Neuron (in vitro differentiated cells): ENCODE measurements around the gene MX1.
A peak's percentile ranks its signal among the peaks of the same experiment; 100 is the strongest.
"Not testable (repeated sequence)": the region's sequence is repeated elsewhere in the genome, so short reads cannot be mapped to it uniquely, and the experiment has no call there.

Experiments used
- H2AFZ ChIP-seq: one replicate; pipeline ENCODE4 v1.6.1; 2013; ENCODE audit warnings: low read depth, mild to moderate bottlenecking, inconsistent platforms, low read length, moderate library complexity
- H3K27me3 ChIP-seq: one replicate; pipeline ENCODE4 v1.6.1; 2013; ENCODE audit warnings: low read length; ENCODE audit not compliant: insufficient read depth
- H3K36me3 ChIP-seq: one replicate; pipeline ENCODE4 v1.6.1; 2013; ENCODE audit warnings: low read length; ENCODE audit not compliant: insufficient read depth
- H3K4me1 ChIP-seq: one replicate; pipeline ENCODE4 v1.6.1; 2013; ENCODE audit warnings: low read length; ENCODE audit not compliant: insufficient read depth
- H3K4me3 ChIP-seq: 2 replicates; pipeline ENCODE4 v1.5.1; 2013; ENCODE audit warnings: mild to moderate bottlenecking, low read length, moderate library complexity
- H3K9me3 ChIP-seq: one replicate; pipeline ENCODE4 v1.6.1; 2013; ENCODE audit warnings: low read length

Gene MX1

GRCh38 chr21:41417505-41417904 is 8.5 kb upstream of the MX1 start:
- not testable (repeated sequence) for H3K4me1 ChIP-seq, H3K36me3 ChIP-seq, H2AFZ ChIP-seq, H3K9me3 ChIP-seq, H3K4me3 ChIP-seq, H3K27me3 ChIP-seq

- H3K9me3 ChIP-seq = no peaks in the 10 kb centered on the region
- H2AFZ ChIP-seq = no peak overlapping the region
- H3K4me1 ChIP-seq = no peaks in the 10 kb centered on the region
- no peaks in the 10 kb centered on the region for H3K27me3 ChIP-seq
- H3K36me3 ChIP-seq = no peaks in the 10 kb centered on the region
- H3K4me3 ChIP-seq = no peak overlapping the region
These were observed 7.6 kb upstream of the MX1 start for GRCh38 chr21:41418393-41418792.

DNA sequence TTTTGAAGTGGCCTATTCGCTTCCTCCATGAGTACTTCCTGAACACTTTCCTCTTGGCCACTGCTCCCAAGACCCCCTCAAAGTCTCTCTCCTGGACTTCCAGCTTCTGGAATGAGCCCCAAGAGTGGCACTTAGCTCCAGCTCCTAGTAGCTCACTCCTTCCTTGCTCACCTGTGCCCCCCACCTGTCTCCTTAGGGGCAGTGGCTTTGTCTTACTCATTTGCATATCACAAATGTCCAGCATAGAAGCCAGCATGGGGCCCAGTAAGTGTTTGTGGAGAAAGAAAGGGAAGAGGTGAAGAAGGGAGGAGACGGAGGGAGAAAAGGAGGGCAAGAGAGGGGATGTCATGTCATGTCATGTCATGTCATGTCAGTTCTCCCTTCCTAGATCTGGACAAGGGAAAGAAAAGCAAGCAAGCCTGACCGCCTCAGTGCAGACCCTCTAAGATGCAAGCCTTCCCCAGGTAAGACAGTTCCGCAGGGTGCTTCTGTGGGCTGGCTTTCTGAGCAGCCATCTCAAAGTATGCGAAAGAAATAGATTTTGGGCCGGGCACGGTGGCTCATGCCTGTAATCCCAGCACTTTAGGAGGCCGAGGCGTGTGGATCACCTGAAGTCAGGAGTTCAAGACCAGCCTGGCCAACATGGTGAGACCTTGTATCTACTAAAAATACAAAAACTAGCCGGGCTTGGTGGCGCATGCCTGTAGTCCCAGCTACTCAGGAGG is 6.9 kb upstream of the MX1 start:
- H3K36me3 ChIP-seq = no peaks in the 10 kb centered on the region
- H3K9me3 ChIP-seq = no peaks in the 10 kb centered on the region
- no peaks in the 10 kb centered on the region for H3K4me1 ChIP-seq
- no peak overlapping the region for H2AFZ ChIP-seq
- no peaks in the 10 kb centered on the region for H3K27me3 ChIP-seq
- no peak overlapping the region for H3K4me3 ChIP-seq

DNA sequence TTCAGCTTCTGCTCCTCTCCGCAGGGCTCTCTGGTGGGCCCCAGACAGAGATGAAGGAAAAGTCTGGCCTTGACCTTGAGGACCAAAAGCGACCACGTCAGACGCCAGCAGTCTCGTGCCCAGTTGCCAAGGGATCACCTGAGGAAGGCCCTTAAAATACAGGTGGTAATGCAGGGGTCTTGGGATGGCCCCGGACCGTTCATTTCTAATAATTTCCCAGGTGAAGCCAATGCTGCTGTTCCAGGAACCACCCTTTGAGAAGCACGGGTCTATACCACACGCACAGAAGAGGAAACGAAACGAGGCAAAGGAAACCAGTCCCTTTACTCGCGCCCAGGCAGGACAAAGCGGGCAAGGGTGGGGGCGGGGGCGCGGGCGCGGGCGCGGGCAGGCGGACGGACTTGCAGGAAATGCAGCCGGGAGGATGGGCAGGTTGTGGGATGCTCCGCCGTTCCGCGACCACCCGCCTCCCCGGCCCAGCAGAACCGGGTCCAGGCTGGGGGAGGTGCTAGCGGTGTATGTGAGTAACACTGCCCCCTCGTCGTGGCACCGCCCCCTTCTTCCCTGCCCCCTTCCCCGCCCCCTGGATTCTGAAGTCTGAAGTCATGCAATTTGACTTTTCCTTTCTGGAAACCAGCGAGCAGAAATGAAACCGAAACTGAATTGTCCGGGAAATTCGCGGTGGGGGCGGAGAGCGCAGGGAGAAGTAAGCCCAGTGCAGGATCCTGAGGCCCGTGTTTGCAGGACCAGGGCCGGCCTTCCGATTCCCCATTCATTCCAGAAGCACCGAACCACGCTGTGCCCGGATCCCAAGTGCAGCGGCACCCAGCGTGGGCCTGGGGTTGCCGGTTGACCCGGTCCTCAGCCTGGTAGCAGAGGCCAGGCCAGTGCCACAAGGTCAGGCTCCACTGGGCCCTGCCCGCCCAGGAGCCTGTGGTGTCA is 5.8 kb upstream of the MX1 start:
- Histone ChIP-seq H2AFZ (peak overlapping the region; percentile 83), H3K4me1 (no peaks in the 10 kb centered on the region), H3K27me3 (no peaks in the 10 kb centered on the region), H3K9me3 (no peaks in the 10 kb centered on the region), H3K36me3 (no peaks in the 10 kb centered on the region), H3K4me3 (peak overlapping the region; percentile 52)

DNA sequence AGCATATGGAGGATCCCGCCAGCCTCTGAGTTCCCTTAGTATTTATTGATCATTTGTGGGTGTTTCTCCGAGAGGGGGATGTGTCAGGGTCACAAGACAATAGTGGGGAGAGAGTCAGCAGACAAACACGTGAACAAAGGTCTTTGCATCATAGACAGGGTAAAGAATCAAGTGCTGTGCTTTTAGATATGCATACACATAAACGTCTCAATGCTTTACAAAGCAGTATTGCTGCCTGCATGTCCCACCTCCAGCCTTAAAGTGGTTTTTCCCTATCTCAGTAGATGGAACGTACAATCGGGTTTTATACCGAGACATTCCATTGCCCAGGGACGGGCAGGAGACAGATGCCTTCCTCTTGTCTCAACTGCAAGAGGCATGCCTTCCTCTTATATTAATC is 5.0 kb upstream of the MX1 start:
- not testable (repeated sequence) for H3K4me3 ChIP-seq, H3K4me1 ChIP-seq, H3K27me3 ChIP-seq, H3K9me3 ChIP-seq, H3K36me3 ChIP-seq
- H2AFZ ChIP-seq = peak overlapping the region; percentile 83

- Histone ChIP-seq H3K9me3 (no peaks in the 10 kb centered on the region), H3K36me3 (no peaks in the 10 kb centered on the region), H2AFZ (no peak overlapping the region), H3K4me3 (no peak overlapping the region), H3K4me1 (no peaks in the 10 kb centered on the region), H3K27me3 (peaks cover 10% of the 10 kb centered on the region)
These were observed 3.3 kb upstream of the MX1 start for GRCh38 chr21:41422546-41423304.

GRCh38 chr21:41423305-41423636 is 2.8 kb upstream of the MX1 start:
- not testable (repeated sequence) for H3K4me1 ChIP-seq, H3K27me3 ChIP-seq, H3K9me3 ChIP-seq, H3K4me3 ChIP-seq, H3K36me3 ChIP-seq, H2AFZ ChIP-seq

GRCh38 chr21:41425588-41425953 is 468 bp upstream of the MX1 start:
- H2AFZ ChIP-seq = no peak overlapping the region
- peaks cover 10% of the 10 kb centered on the region for H3K27me3 ChIP-seq
- H3K4me1 ChIP-seq = no peaks in the 10 kb centered on the region
- no peaks in the 10 kb centered on the region for H3K36me3 ChIP-seq
- no peak overlapping the region for H3K4me3 ChIP-seq
- H3K9me3 ChIP-seq = no peaks in the 10 kb centered on the region

DNA sequence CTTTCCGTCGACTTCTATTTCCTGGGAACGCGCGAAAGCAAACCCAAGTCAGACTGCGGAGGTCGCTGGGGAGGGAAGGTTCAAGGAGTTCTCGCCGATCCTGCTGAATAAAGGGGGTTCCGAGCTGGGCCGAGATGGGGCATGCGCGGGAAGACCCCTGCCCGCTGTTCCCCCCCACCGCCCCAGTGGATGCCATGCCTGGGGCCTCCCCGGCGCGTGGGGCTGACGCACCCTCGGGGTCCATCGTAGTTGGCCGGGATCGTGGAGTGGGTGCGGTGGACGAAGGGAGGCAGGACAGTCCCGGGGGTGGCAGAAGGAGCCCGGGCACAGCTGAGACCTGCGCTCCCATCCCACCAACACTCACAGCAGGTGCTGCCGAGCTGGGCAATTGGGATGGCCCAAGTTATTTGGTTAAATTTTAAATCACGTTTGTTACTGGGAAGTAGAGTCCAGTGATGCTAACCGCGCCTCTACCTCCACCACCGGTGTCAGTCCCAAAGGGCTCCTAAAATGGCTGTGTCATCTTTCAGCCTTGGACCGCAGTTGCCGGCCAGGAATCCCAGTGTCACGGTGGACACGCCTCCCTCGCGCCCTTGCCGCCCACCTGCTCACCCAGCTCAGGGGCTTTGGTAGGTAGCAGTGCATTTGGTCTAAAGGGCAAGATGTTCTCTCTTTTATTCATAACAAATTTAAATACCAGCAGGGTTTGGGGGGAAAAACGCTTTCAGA is 801 bp downstream of the MX1 start:
- peaks cover 10% of the 10 kb centered on the region for H3K27me3 ChIP-seq
- no peaks in the 10 kb centered on the region for H3K36me3 ChIP-seq
- no peak overlapping the region for H3K4me3 ChIP-seq
- no peaks in the 10 kb centered on the region for H3K9me3 ChIP-seq
- no peak overlapping the region for H2AFZ ChIP-seq
- no peaks in the 10 kb centered on the region for H3K4me1 ChIP-seq

DNA sequence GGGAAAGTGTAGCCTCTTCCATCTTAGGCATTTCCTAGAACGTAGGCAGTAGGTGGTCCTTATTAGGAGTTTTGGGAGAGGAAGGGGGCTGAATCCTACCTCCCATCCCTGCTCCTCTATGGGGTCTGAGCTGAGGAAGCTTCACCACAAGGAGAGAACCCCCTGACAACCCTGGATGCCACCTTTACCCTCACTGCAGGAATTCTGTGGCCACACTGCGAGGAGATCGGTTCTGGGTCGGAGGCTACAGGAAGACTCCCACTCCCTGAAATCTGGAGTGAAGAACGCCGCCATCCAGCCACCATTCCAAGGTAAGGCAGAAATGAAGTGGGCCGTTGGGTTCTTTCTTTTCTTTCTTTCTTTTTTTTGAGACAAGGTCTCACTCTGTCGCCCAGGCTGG is 1.5 kb downstream of the MX1 start:
- Histone ChIP-seq H3K4me3 (no peak overlapping the region), H3K27me3 (peaks cover 10% of the 10 kb centered on the region), H2AFZ (no peak overlapping the region)

GRCh38 chr21:41428311-41428710 is 2.3 kb downstream of the MX1 start:
- peaks cover 10% of the 10 kb centered on the region for H3K27me3 ChIP-seq

More for the DNA sequence above, 1.5 kb downstream of the MX1 start:
- H3K9me3 ChIP-seq = no peaks in the 10 kb centered on the region
- H3K36me3 ChIP-seq = no peaks in the 10 kb centered on the region
- no peaks in the 10 kb centered on the region for H3K4me1 ChIP-seq

GRCh38 chr21:41428847-41429246 is 2.8 kb downstream of the MX1 start:
- Histone ChIP-seq H3K36me3 (no peaks in the 10 kb centered on the region), H3K4me1 (no peaks in the 10 kb centered on the region), H2AFZ (no peak overlapping the region), H3K27me3 (peaks cover 10% of the 10 kb centered on the region), H3K9me3 (no peaks in the 10 kb centered on the region), H3K4me3 (no peak overlapping the region)

More at GRCh38 chr21:41428311-41428710, 2.3 kb downstream of the MX1 start:
- no peaks in the 10 kb centered on the region for H3K4me1 ChIP-seq
- H3K9me3 ChIP-seq = no peaks in the 10 kb centered on the region
- H3K36me3 ChIP-seq = no peaks in the 10 kb centered on the region
- H2AFZ ChIP-seq = no peak overlapping the region
- H3K4me3 ChIP-seq = no peak overlapping the region
